ENCODE measurements around the gene ZRANB2.

The ZRANB2 gene

GRCh38 chr1:71041806-71042205 lies 39.0 kb downstream of the ZRANB2 start (continued):
- no peak for TF ChIP-seq GLIS1 (tag by site-specific recombination; IDR thresholded peaks at IDR 0.05)
- no peak for TF ChIP-seq MEIS1 (CRISPR knock-in tag; IDR thresholded peaks at IDR 0.05; ENCODE audit: borderline replicate concordance)
- no peak for TF ChIP-seq HOXD13 (CRISPR knock-in tag; IDR thresholded peaks at IDR 0.05; ENCODE audit: borderline replicate concordance)
- no peak for TF ChIP-seq ZNF23 (tag by site-specific recombination; IDR thresholded peaks at IDR 0.05; ENCODE audit: borderline replicate concordance)
- no peak for TF ChIP-seq ZNF404 (tag by site-specific recombination; IDR thresholded peaks at IDR 0.05)
- TF ChIP-seq ZBTB6 (tag by site-specific recombination; IDR thresholded peaks at IDR 0.05) = no peak
- TF ChIP-seq, protein P1, sequence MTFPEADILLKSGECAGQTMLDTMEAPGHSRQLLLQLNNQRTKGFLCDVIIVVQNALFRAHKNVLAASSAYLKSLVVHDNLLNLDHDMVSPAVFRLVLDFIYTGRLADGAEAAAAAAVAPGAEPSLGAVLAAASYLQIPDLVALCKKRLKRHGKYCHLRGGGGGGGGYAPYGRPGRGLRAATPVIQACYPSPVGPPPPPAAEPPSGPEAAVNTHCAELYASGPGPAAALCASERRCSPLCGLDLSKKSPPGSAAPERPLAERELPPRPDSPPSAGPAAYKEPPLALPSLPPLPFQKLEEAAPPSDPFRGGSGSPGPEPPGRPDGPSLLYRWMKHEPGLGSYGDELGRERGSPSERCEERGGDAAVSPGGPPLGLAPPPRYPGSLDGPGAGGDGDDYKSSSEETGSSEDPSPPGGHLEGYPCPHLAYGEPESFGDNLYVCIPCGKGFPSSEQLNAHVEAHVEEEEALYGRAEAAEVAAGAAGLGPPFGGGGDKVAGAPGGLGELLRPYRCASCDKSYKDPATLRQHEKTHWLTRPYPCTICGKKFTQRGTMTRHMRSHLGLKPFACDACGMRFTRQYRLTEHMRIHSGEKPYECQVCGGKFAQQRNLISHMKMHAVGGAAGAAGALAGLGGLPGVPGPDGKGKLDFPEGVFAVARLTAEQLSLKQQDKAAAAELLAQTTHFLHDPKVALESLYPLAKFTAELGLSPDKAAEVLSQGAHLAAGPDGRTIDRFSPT (tag by site-specific recombination; IDR thresholded peaks at IDR 0.05) = no peak
- TF ChIP-seq ZNF629 (tag by site-specific recombination; IDR thresholded peaks at IDR 0.05) = no peak
- no peak for TF ChIP-seq ZNF398 (tag by site-specific recombination; IDR thresholded peaks at IDR 0.05)

DNA sequence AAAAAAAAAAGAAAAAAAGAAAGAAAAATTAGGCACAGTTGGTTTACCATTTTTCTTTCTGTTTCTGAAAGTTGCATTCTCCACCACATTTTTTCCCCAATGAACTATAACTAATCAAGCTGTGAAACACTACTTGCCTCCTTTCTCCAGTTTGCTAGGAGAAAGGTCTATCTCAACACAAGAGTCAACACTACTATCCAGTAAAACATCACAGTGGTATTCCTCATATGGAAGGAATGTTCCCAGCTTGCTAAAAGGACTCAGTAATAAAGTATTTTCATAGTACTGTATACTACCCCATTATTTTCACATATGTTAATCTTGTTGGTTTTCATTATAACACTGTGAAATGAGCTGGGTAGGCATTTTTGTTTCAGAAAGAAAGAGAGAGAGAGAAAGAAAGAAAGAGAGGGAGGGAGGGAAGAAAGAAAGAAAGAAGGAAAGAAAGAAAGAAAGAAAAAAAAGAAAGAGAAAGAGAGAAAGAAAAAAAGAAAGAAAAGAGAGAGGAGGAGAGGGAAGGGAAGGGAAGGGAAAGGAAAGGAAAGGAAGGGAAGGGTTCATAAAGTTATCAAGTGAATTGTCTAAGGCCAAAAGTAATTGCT lies 41.1 kb downstream of the ZRANB2 start:
- POLR2A ChIA-PET = interaction anchor here (0.7 to 1.0 kb wide), 2 partner anchors 41 to 334 kb away, joined by 3 to 4 read pairs; no protein-coding TSS in a partner anchor
- H3K9me3 ChIP-seq (ENCODE audit: control insufficient read depth, insufficient read depth, low read depth, low read length) = no peaks in the 10 kb centered on the region
- CTCF ChIA-PET = no interaction called here
- no peaks in the 10 kb centered on the region for H3K36me3 ChIP-seq (ENCODE audit: control insufficient read depth in 2 of 2, insufficient read depth in 1 of 2, low read length in 2 of 2)
- no peak overlapping the region for H3K27ac ChIP-seq (ENCODE audit: extremely low read depth, low read depth, low read length)
- TF ChIP-seq EGR2 (tag by site-specific recombination; IDR thresholded peaks at IDR 0.05; ENCODE audit: low read depth) (no peak), ZNF366 (tag by site-specific recombination; conservative IDR thresholded peaks at IDR 0.05) (peak; percentile 51), PRDM1 (tag by site-specific recombination; IDR thresholded peaks at IDR 0.05) (peak; percentile 48; the same call in 1 of the 2 replicates)
- no peak overlapping the region for H3K4me3 ChIP-seq (ENCODE audit: low read depth, low read length)
- no peaks in the 10 kb centered on the region for H3K4me1 ChIP-seq (ENCODE audit: control insufficient read depth, insufficient read depth, low read length)

DNA sequence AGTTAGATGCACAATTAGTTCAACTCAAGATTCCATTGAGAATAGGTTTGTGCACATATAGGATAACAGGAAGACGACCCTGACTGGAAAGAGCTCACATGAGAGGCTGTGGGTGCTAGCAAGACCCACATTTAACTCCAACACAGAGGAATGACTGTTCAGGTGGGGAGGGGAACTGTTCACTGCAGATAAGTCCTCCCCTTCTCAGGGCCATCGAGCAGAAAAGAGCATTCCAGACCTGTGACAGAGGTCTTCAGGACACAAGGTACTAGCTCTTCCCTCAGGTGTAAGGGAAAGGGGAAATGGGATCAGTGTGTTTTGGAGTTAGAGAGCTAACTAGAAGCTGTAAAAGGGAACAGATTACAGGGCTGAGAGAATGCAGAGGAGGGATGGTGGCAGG lies 41.9 kb downstream of the ZRANB2 start:
- no peaks in the 10 kb centered on the region for H3K9me3 ChIP-seq (ENCODE audit: control insufficient read depth, insufficient read depth, low read depth, low read length)
- H3K36me3 ChIP-seq (ENCODE audit: control insufficient read depth in 2 of 2, insufficient read depth in 1 of 2, low read length in 2 of 2) = no peaks in the 10 kb centered on the region
- ChIA-PET CTCF (no interaction called here), POLR2A (no interaction called here)
- H3K27ac ChIP-seq (ENCODE audit: extremely low read depth, low read depth, low read length) = no peak overlapping the region
- H3K4me3 ChIP-seq (ENCODE audit: low read depth, low read length) = no peak overlapping the region
- H3K4me1 ChIP-seq (ENCODE audit: control insufficient read depth, insufficient read depth, low read length) = no peaks in the 10 kb centered on the region
- TF ChIP-seq ZNF133 (tag by site-specific recombination; IDR thresholded peaks at IDR 0.05) (no peak), ZNF138 (tag by site-specific recombination; IDR thresholded peaks at IDR 0.05; ENCODE audit: borderline replicate concordance) (no peak), ZNF37A (tag by site-specific recombination; IDR thresholded peaks at IDR 0.05) (no peak), ZNF335 (tag by site-specific recombination; conservative IDR thresholded peaks at IDR 0.05) (no peak), ZNF707 (tag by site-specific recombination; IDR thresholded peaks at IDR 0.05) (no peak), ZNF830 (tag by site-specific recombination; IDR thresholded peaks at IDR 0.05; ENCODE audit: low read depth) (no peak), OSR2 (tag by site-specific recombination; IDR thresholded peaks at IDR 0.05) (no peak), ZNF610 (tag by site-specific recombination; IDR thresholded peaks at IDR 0.05; ENCODE audit: borderline replicate concordance) (no peak), REPIN1 (tag by site-specific recombination; IDR thresholded peaks at IDR 0.05; ENCODE audit: low read depth) (no peak), ZNF404 (tag by site-specific recombination; IDR thresholded peaks at IDR 0.05) (no peak), ZNF221 (tag by site-specific recombination; IDR thresholded peaks at IDR 0.05; ENCODE audit: borderline replicate concordance) (no peak)
- TF ChIP-seq, protein P2, sequence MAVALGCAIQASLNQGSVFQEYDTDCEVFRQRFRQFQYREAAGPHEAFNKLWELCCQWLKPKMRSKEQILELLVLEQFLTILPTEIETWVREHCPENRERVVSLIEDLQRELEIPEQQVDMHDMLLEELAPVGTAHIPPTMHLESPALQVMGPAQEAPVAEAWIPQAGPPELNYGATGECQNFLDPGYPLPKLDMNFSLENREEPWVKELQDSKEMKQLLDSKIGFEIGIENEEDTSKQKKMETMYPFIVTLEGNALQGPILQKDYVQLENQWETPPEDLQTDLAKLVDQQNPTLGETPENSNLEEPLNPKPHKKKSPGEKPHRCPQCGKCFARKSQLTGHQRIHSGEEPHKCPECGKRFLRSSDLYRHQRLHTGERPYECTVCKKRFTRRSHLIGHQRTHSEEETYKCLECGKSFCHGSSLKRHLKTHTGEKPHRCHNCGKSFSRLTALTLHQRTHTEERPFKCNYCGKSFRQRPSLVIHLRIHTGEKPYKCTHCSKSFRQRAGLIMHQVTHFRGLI (tag by site-specific recombination; IDR thresholded peaks at IDR 0.05) = no peak
